Fibroblast of skin of left biceps (primary cell): ENCODE results near the gene FRMD4A.
"Not testable (repeated sequence)": the region's sequence is repeated elsewhere in the genome, so short reads cannot be mapped to it uniquely, and the experiment has no call there.

Experiments
- DNase-seq, 2 experiments: peaks; one replicate each; pipeline ENCODE4 v3.0.0-alpha.2; 2013; ENCODE audit warnings: low read depth in 2 of 2

Gene FRMD4A

GRCh38 chr10:13915710-13916109, 415.0 kb downstream of the FRMD4A start:
- no peak for DNase-seq

GRCh38 chr10:13913897-13914296, 416.8 kb downstream of the FRMD4A start:
- DNase-seq, result no peak

- DNase-seq, result no peak
Measured at GRCh38 chr10:13911821-13912520, 418.8 kb downstream of the FRMD4A start.

GRCh38 chr10:13909516-13910258, 421.0 kb downstream of the FRMD4A start:
- no peak for DNase-seq

- no peak for DNase-seq
Measured at GRCh38 chr10:13908475-13908874, 422.2 kb downstream of the FRMD4A start.

GRCh38 chr10:13907570-13907969, 423.2 kb downstream of the FRMD4A start:
- no peak for DNase-seq

- DNase-seq, result no peak
Measured at GRCh38 chr10:13905281-13905680, 425.4 kb downstream of the FRMD4A start.

GRCh38 chr10:13904064-13904463, 426.7 kb downstream of the FRMD4A start:
- no peak for DNase-seq

- DNase-seq, result no peak
Measured at GRCh38 chr10:13902868-13903587, 427.7 kb downstream of the FRMD4A start.

GRCh38 chr10:13899941-13900340, 430.8 kb downstream of the FRMD4A start:
- DNase-seq, result no peak

GRCh38 chr10:13896146-13896545, 434.6 kb downstream of the FRMD4A start:
- DNase-seq, result not testable (repeated sequence)

- DNase-seq, result no peak
Measured at GRCh38 chr10:13894412-13895093, 436.2 kb downstream of the FRMD4A start.

- no peak for DNase-seq
Measured at GRCh38 chr10:13893926-13894325, 436.8 kb downstream of the FRMD4A start.

- DNase-seq, result no peak
Measured at GRCh38 chr10:13892871-13893270, 437.9 kb downstream of the FRMD4A start.

- no peak for DNase-seq
Measured at GRCh38 chr10:13892001-13892491, 438.7 kb downstream of the FRMD4A start.

- no peak for DNase-seq
Measured at GRCh38 chr10:13891128-13892000, 439.4 kb downstream of the FRMD4A start.

GRCh38 chr10:13890233-13891127, 440.2 kb downstream of the FRMD4A start:
- DNase-seq, result no peak

- no peak for DNase-seq
Measured at GRCh38 chr10:13887761-13888160, 443.0 kb downstream of the FRMD4A start.

- no peak for DNase-seq
Measured at GRCh38 chr10:13885238-13885990, 445.3 kb downstream of the FRMD4A start.
